IMR-90 (cell line): ENCODE results near the gene COL4A5. TPM values are rescaled to one million over a fixed set of nuclear protein-coding genes. Genes with fewer than 3 reads are reported as not detected.

Experiments used
- ATAC-seq: fragments of 200-7000 bp; cut with Tn5 transposase; 2 replicates; pipeline ENCODE4 v1.9.1; 2020; ENCODE audit warnings: low read depth, mild to moderate bottlenecking, moderate library complexity
- BruUV-seq: library from RNA; stranded (reverse); fragments of 400-500 nt; replicated peaks from 2 replicates; lab custom pipeline; 2021; lab: Mats Ljungman, UMichigan
- CTCF ChIA-PET: fragments of 300-600 bp; formaldehyde crosslinking; extraction: SDS; loops from one replicate; lab custom pipeline; 2021; ENCODE audit warnings: antibody characterized with exemption; lab: Yijun Ruan, JAX
- POLR2A ChIA-PET: fragments of 300-600 bp; sonication (Branson Sonifier 250); formaldehyde crosslinking; loops from one replicate; lab custom pipeline; 2022; ENCODE audit warnings: antibody characterized with exemption; ENCODE audit not compliant: unreplicated experiment; lab: Charles Lee
- DNase-seq: peaks from one replicate; pipeline ENCODE4 v3.0.0; 2013
- H2AFZ ChIP-seq: replicated peaks from 2 replicates; pipeline ENCODE3; 2013; ENCODE audit warnings: low read length, mild to moderate bottlenecking; ENCODE audit not compliant: poor library complexity
- H2AK5ac ChIP-seq: 2 replicates; pipeline ENCODE4 v1.6.1; 2013; ENCODE audit warnings: low read depth, low read length, inconsistent platforms
- H2AK9ac ChIP-seq: replicated peaks from 2 replicates; pipeline ENCODE3; 2013; ENCODE audit warnings: mild to moderate bottlenecking, low read depth, low read length, moderate library complexity; ENCODE audit not compliant: poor library complexity
- H2BK120ac ChIP-seq: 2 replicates; pipeline ENCODE4 v1.6.1; 2013; ENCODE audit warnings: low read depth, low read length, inconsistent platforms
- H2BK15ac ChIP-seq: 3 replicates; pipeline ENCODE4 v1.6.1; 2013; ENCODE audit warnings: low read depth, low read length, inconsistent platforms
- H2BK20ac ChIP-seq: 2 replicates; pipeline ENCODE4 v1.6.1; 2013; ENCODE audit warnings: low read depth, mild to moderate bottlenecking, inconsistent platforms, low read length, moderate library complexity
- H2BK5ac ChIP-seq: 2 replicates; pipeline ENCODE4 v1.6.1; 2013; ENCODE audit warnings: mild to moderate bottlenecking, low read depth, low read length, inconsistent platforms; ENCODE audit not compliant: poor library complexity, severe bottlenecking
- H3K14ac ChIP-seq: replicated peaks from 2 replicates; pipeline ENCODE4 v1.6.1; 2013; ENCODE audit warnings: low read depth, low read length, inconsistent platforms
- H3K18ac ChIP-seq: 2 replicates; pipeline ENCODE4 v1.6.1; 2013; ENCODE audit warnings: low read depth, low read length, control low read depth
- H3K23ac ChIP-seq: 2 replicates; pipeline ENCODE4 v1.6.1; 2013; ENCODE audit warnings: low read depth, low read length, inconsistent platforms
- H3K27ac ChIP-seq: 2 replicates; pipeline ENCODE4 v1.5.1; 2013; ENCODE audit warnings: mild to moderate bottlenecking, control low read depth, low read length; ENCODE audit not compliant: insufficient read depth
- H3K27me3 ChIP-seq: 2 replicates; pipeline ENCODE4 v1.6.1; 2013; ENCODE audit warnings: low read length; ENCODE audit not compliant: control insufficient read depth, insufficient read depth
- H3K36me3 ChIP-seq: 2 replicates; pipeline ENCODE4 v1.6.1; 2013; ENCODE audit warnings: low read length, mixed read lengths; ENCODE audit not compliant: control insufficient read depth, insufficient read depth
- H3K4ac ChIP-seq: 2 replicates; pipeline ENCODE4 v1.6.1; 2013; ENCODE audit warnings: low read depth, low read length, inconsistent platforms
- H3K4me1 ChIP-seq: 2 replicates; pipeline ENCODE4 v1.6.1; 2013; ENCODE audit warnings: low read length, mixed read lengths; ENCODE audit not compliant: control insufficient read depth, insufficient read depth
- H3K4me2 ChIP-seq: 2 replicates; pipeline ENCODE4 v1.6.1; 2013; ENCODE audit warnings: low read depth, mild to moderate bottlenecking, control low read depth, low read length, moderate library complexity
- H3K4me3 ChIP-seq: 2 replicates; pipeline ENCODE4 v1.5.1; 2013; ENCODE audit warnings: low read depth, mild to moderate bottlenecking, control low read depth, low read length, moderate library complexity; ENCODE audit not compliant: insufficient read depth
- H3K56ac ChIP-seq: 2 replicates; pipeline ENCODE4 v1.6.1; 2013; ENCODE audit warnings: low read length, inconsistent platforms; ENCODE audit not compliant: insufficient read depth; ENCODE audit errors: extremely low read depth
- H3K79me1 ChIP-seq, 2 experiments: 2 replicates each; pipeline ENCODE4 v1.6.1; 2013; ENCODE audit warnings: low read length in 2 of 2, inconsistent platforms in 1 of 2, low read depth in 1 of 2
- H3K9ac ChIP-seq: 2 replicates; pipeline ENCODE4 v1.6.1; 2013; ENCODE audit warnings: low read depth, low read length, control low read depth
- H3K9me1 ChIP-seq: 2 replicates; pipeline ENCODE4 v1.6.1; 2013; ENCODE audit warnings: low read length, inconsistent platforms; ENCODE audit not compliant: insufficient read depth
- H3K9me3 ChIP-seq: 2 replicates; pipeline ENCODE4 v1.6.1; 2013; ENCODE audit warnings: low read length; ENCODE audit not compliant: control insufficient read depth, insufficient read depth
- H4K20me1 ChIP-seq: 2 replicates; pipeline ENCODE4 v1.6.1; 2013; ENCODE audit warnings: low read length, inconsistent platforms; ENCODE audit not compliant: insufficient read depth
- H4K5ac ChIP-seq: 2 replicates; pipeline ENCODE4 v1.6.1; 2013; ENCODE audit warnings: mild to moderate bottlenecking, low read depth, low read length, control low read depth
- H4K8ac ChIP-seq, 2 experiments: 2 replicates each; pipeline ENCODE4 v1.6.1; 2013; ENCODE audit warnings: low read depth in 2 of 2, low read length in 2 of 2, control low read depth in 1 of 2, inconsistent platforms in 1 of 2
- H4K91ac ChIP-seq: 2 replicates; pipeline ENCODE4 v1.6.1; 2013; ENCODE audit warnings: low read depth, low read length, inconsistent platforms; ENCODE audit not compliant: insufficient read depth
- BHLHE40 ChIP-seq: fragments of 150-350 bp; IDR thresholded peaks from 2 replicates; pipeline ENCODE4 v1.6.1; 2016; ENCODE audit warnings: mild to moderate bottlenecking, low read depth, low read length
- CEBPB ChIP-seq: IDR thresholded peaks from 2 replicates; pipeline ENCODE4 v1.6.1; 2012; ENCODE audit warnings: low read depth, low read length, improper control_type of control experiment
- CHD1 ChIP-seq: IDR thresholded peaks from 2 replicates; pipeline ENCODE4 v1.6.1; 2012; ENCODE audit warnings: low read depth, low read length, improper control_type of control experiment
- CTCF ChIP-seq: conservative IDR thresholded peaks from 2 replicates; pipeline ENCODE4 v1.5.1; 2012; ENCODE audit warnings: mild to moderate bottlenecking, low read depth, low read length, improper control_type of control experiment
- ELK1 ChIP-seq: fragments of 150-350 bp; IDR thresholded peaks from 2 replicates; pipeline ENCODE4 v1.6.1; 2016; ENCODE audit warnings: low read depth, mild to moderate bottlenecking, low read length, moderate library complexity, borderline replicate concordance
- FOS ChIP-seq: fragments of 150-350 bp; IDR thresholded peaks from 2 replicates; pipeline ENCODE4 v1.6.1; 2016; ENCODE audit warnings: low read depth, low read length
- MAFK ChIP-seq: IDR thresholded peaks from 2 replicates; pipeline ENCODE4 v1.6.1; 2012; ENCODE audit warnings: low read depth, low read length, improper control_type of control experiment
- MAZ ChIP-seq: IDR thresholded peaks from 2 replicates; pipeline ENCODE4 v1.6.1; 2012; ENCODE audit warnings: low read depth, mild to moderate bottlenecking, low read length, improper control_type of control experiment, moderate library complexity, borderline replicate concordance
- MXI1 ChIP-seq: IDR thresholded peaks from 2 replicates; pipeline ENCODE4 v1.6.1; 2012; ENCODE audit warnings: low read depth, mild to moderate bottlenecking, low read length, moderate library complexity, borderline replicate concordance
- NFE2L2 ChIP-seq: fragments of 150-350 bp; IDR thresholded peaks from 2 replicates; pipeline ENCODE4 v1.6.1; 2016; ENCODE audit warnings: low read depth, mild to moderate bottlenecking, low read length
- POLR2A ChIP-seq: IDR thresholded peaks from 2 replicates; pipeline ENCODE4 v1.6.1; 2012; ENCODE audit warnings: mild to moderate bottlenecking, low read depth, low read length
- RAD21 ChIP-seq: IDR thresholded peaks from 2 replicates; pipeline ENCODE4 v1.6.1; 2012; ENCODE audit warnings: low read length, improper control_type of control experiment
- RCOR1 ChIP-seq: IDR thresholded peaks from 2 replicates; pipeline ENCODE4 v1.6.1; 2012; ENCODE audit warnings: mild to moderate bottlenecking, low read length, improper control_type of control experiment; ENCODE audit not compliant: insufficient replicate concordance
- RFX5 ChIP-seq: IDR thresholded peaks from 2 replicates; pipeline ENCODE4 v1.8.0; 2012; ENCODE audit warnings: low read depth, mild to moderate bottlenecking, low read length, moderate library complexity
- SMC3 ChIP-seq: fragments of 150-350 bp; IDR thresholded peaks from 2 replicates; pipeline ENCODE4 v1.6.1; 2016; ENCODE audit warnings: low read depth, mild to moderate bottlenecking, antibody characterized with exemption, low read length, moderate library complexity
- USF2 ChIP-seq: fragments of 150-350 bp; IDR thresholded peaks from 2 replicates; pipeline ENCODE4 v1.6.1; 2017; ENCODE audit warnings: mild to moderate bottlenecking, antibody characterized with exemption, low read length, low read depth
- WGBS, 2 experiments: methylation state at CpG; one replicate each; pipeline versions ENCODE4 v1.1.5 to v1.1.7; 2013; ENCODE audit warnings: missing lambda C conversion rate in 2 of 2; ENCODE audit not compliant: insufficient read length in 1 of 2; ENCODE audit errors: extremely low coverage in 2 of 2; 5-methylcytosine and 5-hydroxymethylcytosine counted together
- dilution Hi-C: fragments of 300-500 bp; cut with HindIII; formaldehyde crosslinking; loops from one replicate; pipeline ENCODE4 v1.14.3; 2018; ENCODE audit warnings: low sequenced_read_pairs; ENCODE audit not compliant: unreplicated experiment
- in situ Hi-C: fragments of 300-500 bp; cut with MboI; formaldehyde crosslinking; loops from 3 replicates; pipeline ENCODE4 v1.14.3; 2019; ENCODE audit warnings: low sequenced_read_pairs, inconsistent platforms, mixed read lengths
- intact Hi-C: fragments of 100-400 bp; cut with micrococcal nuclease; formaldehyde crosslinking; loops from 2 replicates; pipeline ENCODE4 v1.10.0; 2022
- polyA plus RNA-seq, 3 experiments: library from polyadenylated mRNA; depleted of rRNA; stranded (reverse); fragments of >200 nt; gene quantifications; 2 replicates each; pipeline ENCODE4 v1.2.3, GENCODE V29; 2012; ENCODE audit warnings: low replicate concordance in 1 of 3
- total RNA-seq: library from RNA; depleted of rRNA; stranded (reverse); fragments of >200 nt; gene quantifications from 2 replicates; pipeline ENCODE4 v1.2.3, GENCODE V29; 2012

The COL4A5 gene
- total and polyA plus RNA-seq, 2 of the 4 experiments (the other 2 are of a cell fraction), result 16.3 to 26.6 TPM

GRCh38 chrX:108399418-108400165, 40.0 kb upstream of the COL4A5 start:
- intact Hi-C loops, result no loop called here
- Histone ChIP-seq H2BK120ac (no peak overlapping the region), H3K18ac (no peak overlapping the region), H2BK15ac (no peak overlapping the region), H3K79me1 (no peaks in the 10 kb centered on the region), H2BK20ac (no peak overlapping the region), H2AK5ac (no peak overlapping the region), H2AFZ (no peak overlapping the region), H3K14ac (no peak overlapping the region), H2BK5ac (no peak overlapping the region), H3K4ac (no peak overlapping the region), H3K9me3 (no peaks in the 10 kb centered on the region), H3K4me3 (no peak overlapping the region), H4K8ac (no peak overlapping the region), H3K27me3 (no peaks in the 10 kb centered on the region; the same call in 1 of the 2 replicates), H3K36me3 (no peaks in the 10 kb centered on the region), H3K9me1 (no peaks in the 10 kb centered on the region), H4K5ac (no peak overlapping the region), H2AK9ac (no peak overlapping the region), H3K56ac (no peak overlapping the region), H4K91ac (no peak overlapping the region), H3K27ac (no peak overlapping the region), H3K23ac (no peak overlapping the region), H3K4me1 (no peaks in the 10 kb centered on the region), H3K4me2 (no peak overlapping the region), H3K9ac (no peak overlapping the region), H4K20me1 (no peaks in the 10 kb centered on the region)
- POLR2A ChIA-PET, result no interaction called here
- in situ Hi-C loops, result no loop called here
- no CpG with 5 or more reads among the region's 1 CpG for WGBS, 2 experiments
- ATAC-seq (peak; percentile 29; the same call in 1 of the 2 replicates), DNase-seq (peak; percentile 10)
- dilution Hi-C loops, result no loop called here
- TF ChIP-seq CHD1, result no peak
- TF ChIP-seq FOS, result no peak
- TF ChIP-seq RCOR1, result no peak
- TF ChIP-seq MXI1, result no peak
- TF ChIP-seq CEBPB, result no peak
- no peak for TF ChIP-seq POLR2A
- TF ChIP-seq MAFK, result no peak
- no peak for TF ChIP-seq MAZ
- no peak for TF ChIP-seq SMC3
- TF ChIP-seq ELK1, result no peak
- no peak for TF ChIP-seq CTCF
- no peak for TF ChIP-seq NFE2L2
- no peak for TF ChIP-seq RAD21
- no peak for TF ChIP-seq RFX5
- TF ChIP-seq USF2, result no peak
- TF ChIP-seq BHLHE40, result no peak
- no TSS peak for BruUV-seq
- CTCF ChIA-PET, result no interaction called here
